Heart right ventricle (tissue), 16 donors: Measurements from ENCODE around the gene CASK. TPM values are rescaled to one million over a fixed set of nuclear protein-coding genes. Genes with fewer than 3 reads are reported as not detected.

Experiments
- ATAC-seq, 8 donors: fragments of 200-7000 bp; cut with Tn5 transposase; one replicate each; pipeline ENCODE4 v1.9.1; 2020; ENCODE audit warnings: mild to moderate bottlenecking in 8 of 8, moderate library complexity in 8 of 8, moderate number of reproducible peaks in 1 of 8
- DNase-seq, 2 donors: peaks; one replicate each; pipeline ENCODE4 v3.0.0-alpha.2; 2020
- H3K27ac ChIP-seq, 10 donors: fragments of 200-600 bp; sonication (generic) in 2 of 10; one replicate each; pipeline versions ENCODE4 v1.5.0 to v1.8.0; 2020 to 2022; ENCODE audit warnings: mild to moderate bottlenecking in 3 of 10
- H3K27me3 ChIP-seq, 7 donors: fragments of 200-600 bp; one replicate each; pipeline ENCODE4 v1.8.0; 2021 to 2022; ENCODE audit warnings: mild to moderate bottlenecking in 2 of 7
- H3K36me3 ChIP-seq, 9 donors: fragments of 200-600 bp; sonication (generic) in 1 of 9; one replicate each; pipeline versions ENCODE4 v1.5.0 to v1.8.0; 2020 to 2022; ENCODE audit warnings: mild to moderate bottlenecking in 2 of 9
- H3K4me1 ChIP-seq, 9 donors: fragments of 200-600 bp; sonication (generic) in 1 of 9; one replicate each; pipeline versions ENCODE4 v1.5.0 to v1.8.0; 2020 to 2022; ENCODE audit warnings: mild to moderate bottlenecking in 4 of 9
- H3K4me3 ChIP-seq, 10 donors: fragments of 200-600 bp; sonication (generic) in 2 of 10; one replicate each; pipeline versions ENCODE4 v1.5.0 to v1.8.0; 2020 to 2022; ENCODE audit warnings: mild to moderate bottlenecking in 7 of 10, moderate library complexity in 2 of 10
- H3K9me3 ChIP-seq, 11 donors: fragments of 200-600 bp in 10 of 11; sonication (generic) in 2 of 11; one replicate each; pipeline versions ENCODE4 v1.5.0 to v1.8.0; 2013 to 2022; ENCODE audit warnings: mild to moderate bottlenecking in 2 of 11, control low read depth in 1 of 11, moderate library complexity in 1 of 11
- CTCF ChIP-seq, 9 donors: fragments of 200-600 bp; sonication (generic) in 2 of 9; IDR thresholded peaks; one replicate each; pipeline versions ENCODE4 v1.5.0 to v1.8.0; 2021 to 2022; ENCODE audit warnings: antibody characterized with exemption in 9 of 9, mild to moderate bottlenecking in 5 of 9, moderate library complexity in 1 of 9
- WGBS, 2 donors: extraction: QIAGEN DNeasy Blood & Tissue Kit; methylation state at CpG; one replicate each; pipeline ENCODE4 v1.1.7; 2013; ENCODE audit warnings: inconsistent platforms in 1 of 2; 5-methylcytosine and 5-hydroxymethylcytosine counted together
- intact Hi-C, 10 donors: fragments of 100-400 bp; cut with DNase I; formaldehyde crosslinking; loops; one replicate each; pipeline versions ENCODE4 v1.11.1 to v1.14.2; 2022
- polyA plus RNA-seq, 2 donors: library from polyadenylated mRNA; stranded (reverse); fragments of 200-250 nt; gene quantifications; one replicate each; pipeline ENCODE4 v1.2.3, GENCODE V29; 2013
- total RNA-seq, 10 donors: library from RNA; stranded (reverse); fragmentation: NEBNext Ultra II Directional in 3 of 10; extraction: Animal tissue kit (Norgen Biotek cat#: 25700) in 3 of 10; gene quantifications; one replicate each; pipeline versions ENCODE4 v1.2.1 to v1.2.4, GENCODE V29; 2021 to 2023
- donor health status: Arrhythmogenic right ventricular cardiomyopathy.
- donor health status: ischemic (EF 13 %, LVEDD 7.1; RV severe dilation, severe dysfunction).
- donor health status: healthy with polysubstance abuse.
- donor health status: DM: no; HTN: yes; CAD: no.
- donor health status: DM: no; HTN: no; CAD: no.
- donor health status: ischemic (EF 25% LVEDD 6.9; RV normal size, moderate dysfunction).
- donor health status: ischemic (EF 25% LVEDD 5.7; RV mildly dilated, moderate dysfunction).
- donor health status: healthy.
- donor health status: DM: yes; HTN: yes; CAD: no.
- donor health status: Ischemic cardiomyopathy.
- donor health status: ischemic (EF 35%, LVEDD 5.7; RV mildly dilated, moderate dysfunction).
- donor health status: nonischemic (EF 11% LVEDD 7.7; RV severe dilation, severe dysfunction).
- donor health status: DM: yes; HTN: yes; CAD: no.
- donor health status: PGD.
- donor health status: ischemic (EF 29% LVEDD 5.4; RV normal size, mild dysfunction).
- donor health status: nonischemic (EF 23%, LVEDD 6.1; RV moderate dilation, normal function).

CASK gene
- total and polyA plus RNA-seq, 12 donors: 2.2 to 20.7 (median 12.7) TPM

GRCh38 chrX:41541386-41541785 is 382.0 kb downstream of the CASK start:
- no peak overlapping the region for H3K4me3 ChIP-seq
- H3K27me3 ChIP-seq: peaks cover 0 to 57% (median 0%) of the 10 kb centered on the region in 7 donors
- no peaks in the 10 kb centered on the region for H3K9me3 ChIP-seq
- TF ChIP-seq CTCF (IDR thresholded peaks at IDR 0.05): no peak
- H3K36me3 ChIP-seq: peaks cover 0 to 23% (median 0%) of the 10 kb centered on the region in 9 donors
- intact Hi-C loops: no loop called here
- H3K27ac ChIP-seq: no peak overlapping the region
- no peaks in the 10 kb centered on the region for H3K4me1 ChIP-seq
- 96 to 98% methylated on average over 2 of the region's 2 CpGs for WGBS, 2 donors
- DNase-seq (no peak), ATAC-seq (no peak)

GRCh38 chrX:41538707-41539106 is 384.6 kb downstream of the CASK start:
- DNase-seq: no peak
- Histone ChIP-seq H3K27me3 (peaks cover 0 to 71% (median 0%) of the 10 kb centered on the region in 7 donors), H3K4me1 (no peaks in the 10 kb centered on the region), H3K36me3 (peaks cover 0 to 23% (median 0%) of the 10 kb centered on the region in 9 donors), H3K4me3 (no peak overlapping the region), H3K9me3 (no peaks in the 10 kb centered on the region), H3K27ac (no peak overlapping the region)
- intact Hi-C loops: no loop called here
- no peak for ATAC-seq
- no peak for TF ChIP-seq CTCF (IDR thresholded peaks at IDR 0.05)
- 97 to 98% methylated on average over 4 of the region's 4 CpGs for WGBS, 2 donors

- H3K9me3 ChIP-seq: no peaks in the 10 kb centered on the region
- intact Hi-C loops: no loop called here
- H3K27ac ChIP-seq: no peak overlapping the region
- H3K27me3 ChIP-seq: peaks cover 0 to 55% (median 0%) of the 10 kb centered on the region in 7 donors
- H3K36me3 ChIP-seq: peaks cover 0 to 29% (median 0%) of the 10 kb centered on the region in 9 donors
- DNase-seq (no peak), ATAC-seq (no peak)
- no peak for TF ChIP-seq CTCF (IDR thresholded peaks at IDR 0.05)
- H3K4me1 ChIP-seq: no peaks in the 10 kb centered on the region
- no peak overlapping the region for H3K4me3 ChIP-seq
Observed at GRCh38 chrX:41530085-41530484, 393.3 kb downstream of the CASK start.

GRCh38 chrX:41529221-41529620 is 394.1 kb downstream of the CASK start:
- H3K9me3 ChIP-seq: no peaks in the 10 kb centered on the region
- H3K4me3 ChIP-seq: no peak overlapping the region
- DNase-seq (no peak), ATAC-seq (no peak)
- H3K27me3 ChIP-seq: peaks cover 0 to 57% (median 0%) of the 10 kb centered on the region in 7 donors
- 99% methylated on average over 10 to 11 of the region's 11 CpGs for WGBS, 2 donors
- no peaks in the 10 kb centered on the region for H3K4me1 ChIP-seq
- peaks cover 0 to 29% (median 0%) of the 10 kb centered on the region in 9 donors for H3K36me3 ChIP-seq
- TF ChIP-seq CTCF (IDR thresholded peaks at IDR 0.05): no peak
- no peak overlapping the region for H3K27ac ChIP-seq
- intact Hi-C loops: no loop called here
